GOT3 (cell line): Measurements from ENCODE around the gene RTL10.
"Not testable (repeated sequence)": the region's sequence is repeated elsewhere in the genome, so short reads cannot be mapped to it uniquely, and the experiment has no call there.

Source experiments
- DNase-seq: peaks from one replicate; lab custom pipeline; 2025; ENCODE audit warnings: mixed read lengths; lab: John Stamatoyannopoulos, UW

RTL10 gene

DNA sequence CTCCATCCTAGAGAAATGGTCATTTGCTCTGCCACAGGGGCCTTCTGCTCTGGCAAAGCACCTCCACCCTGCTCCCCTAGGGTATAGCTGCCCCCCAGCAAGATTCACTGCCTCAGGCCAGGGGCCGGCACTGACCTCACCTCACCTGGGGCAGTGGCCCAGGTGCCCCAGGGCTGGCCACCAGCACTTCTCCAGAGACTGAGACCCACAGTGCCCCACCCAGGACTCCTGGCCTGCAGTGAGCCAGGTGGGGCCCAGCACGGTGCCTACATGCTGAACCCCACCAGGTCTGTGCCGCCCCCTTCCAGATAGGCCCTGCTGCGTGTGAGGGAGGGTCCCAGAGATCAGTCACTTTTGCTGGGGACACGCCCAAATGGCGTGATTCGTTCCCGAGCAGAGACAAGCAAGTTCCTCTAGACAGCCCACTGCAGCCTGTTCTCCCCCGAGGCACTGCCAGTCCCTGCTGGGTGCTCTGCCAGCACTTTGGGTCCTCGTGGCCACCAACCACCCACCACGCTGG, 10.8 kb downstream of the RTL10 start:
- no peak for DNase-seq

DNA sequence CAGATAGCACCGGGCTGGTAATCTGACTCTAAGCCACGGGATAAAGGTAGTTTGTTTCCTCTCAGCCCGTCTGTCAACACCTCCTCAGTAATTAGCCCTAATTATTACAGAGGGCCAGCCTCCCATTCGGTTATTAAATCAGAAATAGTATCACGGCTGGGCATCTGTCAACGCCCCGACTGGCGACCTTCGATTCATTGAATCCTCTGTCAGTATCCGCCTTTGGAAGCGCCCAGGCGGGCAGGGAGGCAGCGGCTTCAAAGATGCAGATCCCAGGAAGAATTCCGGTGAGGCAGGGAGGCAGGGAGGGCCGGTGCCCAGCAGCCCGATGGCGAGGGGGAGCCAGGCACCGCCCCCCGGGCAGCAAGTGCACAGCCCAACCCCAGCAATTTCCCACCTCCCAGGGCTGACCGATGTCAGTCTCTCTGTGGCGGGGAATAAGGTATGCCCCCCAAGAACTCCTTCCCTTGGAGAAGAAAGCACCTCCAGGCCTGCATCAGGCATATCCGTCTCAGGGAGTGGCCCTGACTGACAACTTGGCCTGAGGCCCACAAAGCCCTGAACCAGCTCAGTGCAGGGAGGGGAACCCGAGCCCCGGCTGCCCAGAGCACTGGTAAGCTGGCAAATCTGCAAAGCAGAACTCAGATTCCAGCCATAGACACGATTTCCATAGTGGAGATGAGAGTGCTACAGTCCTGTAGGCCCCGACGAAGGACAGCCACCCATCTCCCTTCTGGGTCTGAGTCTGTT, 11.4 kb downstream of the RTL10 start:
- no peak for DNase-seq

DNA sequence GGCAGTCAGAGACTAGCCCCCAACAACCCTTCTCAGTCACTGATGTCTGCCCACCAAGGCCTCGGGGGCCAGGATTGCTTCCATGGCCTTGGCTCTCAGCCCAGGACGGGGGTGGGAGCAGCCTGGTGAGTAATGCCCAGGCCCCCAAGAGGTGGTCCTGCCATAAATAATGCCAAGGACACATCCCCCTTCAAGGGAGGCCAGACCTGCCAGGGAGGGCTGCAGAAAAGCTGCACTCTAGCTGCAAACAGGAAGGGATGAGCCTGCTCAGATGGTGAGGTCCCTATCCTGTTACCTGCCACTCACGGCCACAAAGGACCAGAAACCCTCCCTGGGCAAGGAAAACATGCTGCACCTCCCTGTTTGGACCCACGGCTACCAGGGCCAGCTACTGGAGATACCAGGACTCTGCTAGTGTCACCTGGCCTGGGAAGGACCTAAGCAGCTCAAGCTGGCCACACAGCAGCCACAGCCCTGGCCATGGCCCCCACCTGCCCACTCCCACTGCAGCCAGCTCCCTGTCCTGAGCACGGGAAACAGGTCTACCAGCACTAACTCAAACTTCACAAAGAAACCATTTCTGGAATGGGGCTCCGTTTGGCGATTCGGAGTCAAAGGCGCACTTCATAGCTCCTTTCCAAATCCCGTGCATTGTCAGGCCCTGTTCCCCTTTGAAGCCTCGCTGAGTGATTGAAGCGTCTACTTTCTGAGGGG, 12.1 kb downstream of the RTL10 start:
- no peak for DNase-seq

DNA sequence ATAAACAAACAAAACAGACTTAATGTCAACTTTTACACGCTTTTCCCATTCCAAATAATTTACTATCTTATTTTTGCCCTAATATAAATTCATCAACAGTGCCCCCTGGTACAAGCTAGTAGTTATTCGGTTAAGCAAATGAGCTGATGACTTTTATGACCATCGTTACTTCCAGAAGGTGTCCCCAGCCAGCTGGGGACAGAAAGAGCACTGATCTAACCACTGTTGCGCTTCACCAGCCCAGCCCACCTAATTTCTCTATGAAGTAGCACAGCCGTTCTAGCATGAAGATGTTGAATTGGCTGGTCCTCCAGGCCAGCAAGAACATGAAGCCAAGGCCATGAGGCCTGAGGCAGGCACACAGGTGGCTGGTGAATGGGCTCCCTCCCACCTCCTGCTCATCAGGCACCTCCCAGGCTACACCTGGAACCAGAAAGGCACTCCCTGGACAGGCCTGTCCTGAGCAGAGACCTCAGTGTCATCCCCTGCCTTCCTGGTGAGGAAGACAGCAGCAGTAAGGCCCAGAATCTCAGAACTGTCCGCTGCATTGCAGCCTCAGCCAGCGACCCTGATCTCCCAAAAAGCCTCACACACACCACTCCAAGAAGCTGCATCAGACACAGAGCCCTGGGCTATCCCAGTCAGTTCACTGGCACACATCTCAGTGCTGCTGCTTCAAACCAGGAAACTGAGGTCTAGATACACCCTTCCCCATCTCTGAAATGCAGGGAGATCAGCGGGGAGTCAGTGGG, 12.9 kb downstream of the RTL10 start:
- no peak for DNase-seq

DNA sequence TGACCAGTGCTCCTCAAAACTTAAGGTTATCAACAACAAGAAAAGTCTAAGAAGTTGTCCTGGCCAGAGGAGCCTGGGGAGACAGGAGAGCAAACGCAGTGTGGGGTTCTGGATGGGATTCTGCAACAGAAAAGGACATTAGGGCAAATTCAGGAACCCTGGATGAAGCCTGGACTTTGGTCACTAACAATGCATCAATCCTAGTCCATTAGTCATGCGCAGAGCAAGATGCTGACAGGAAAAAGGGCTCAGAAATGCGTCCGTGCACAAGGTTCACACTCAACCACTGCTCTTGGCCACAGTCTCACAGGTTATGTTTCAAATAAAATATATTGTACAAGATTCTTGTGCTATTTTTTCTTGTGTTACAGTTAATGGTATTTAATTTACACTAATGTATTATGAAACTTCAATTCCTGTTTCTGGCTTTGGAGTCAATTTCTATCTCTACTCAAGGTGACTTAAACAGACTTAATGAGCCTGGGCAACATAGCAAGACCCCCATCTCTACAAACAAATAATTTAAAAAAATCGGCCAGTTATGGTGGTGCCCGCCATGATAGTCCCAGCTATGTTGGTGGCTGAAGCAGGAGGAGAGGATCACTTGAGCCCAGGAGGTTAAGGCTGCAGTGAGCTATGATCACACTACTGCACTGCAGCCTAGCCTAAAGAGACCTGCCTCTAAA, 13.6 kb downstream of the RTL10 start:
- no peak for DNase-seq

DNA sequence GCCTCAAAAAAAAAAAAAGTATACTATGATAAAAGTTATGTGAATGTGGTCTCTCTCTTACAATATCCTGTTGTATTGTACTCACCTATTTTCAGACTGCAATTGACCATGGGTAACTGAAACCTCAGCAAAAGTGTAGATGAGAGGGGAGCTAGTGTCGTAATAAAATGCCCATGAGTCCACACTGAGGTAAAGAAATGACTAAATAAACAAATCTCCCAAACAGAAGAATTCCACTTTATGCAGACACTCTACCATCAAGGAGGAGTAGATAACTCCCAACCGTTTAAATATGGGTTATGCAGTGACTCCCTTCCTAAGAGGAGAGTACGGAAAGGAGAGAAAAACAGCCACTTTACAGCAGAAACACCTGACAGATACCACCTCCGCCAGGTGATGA, 14.6 kb downstream of the RTL10 start:
- no peak for DNase-seq

DNA sequence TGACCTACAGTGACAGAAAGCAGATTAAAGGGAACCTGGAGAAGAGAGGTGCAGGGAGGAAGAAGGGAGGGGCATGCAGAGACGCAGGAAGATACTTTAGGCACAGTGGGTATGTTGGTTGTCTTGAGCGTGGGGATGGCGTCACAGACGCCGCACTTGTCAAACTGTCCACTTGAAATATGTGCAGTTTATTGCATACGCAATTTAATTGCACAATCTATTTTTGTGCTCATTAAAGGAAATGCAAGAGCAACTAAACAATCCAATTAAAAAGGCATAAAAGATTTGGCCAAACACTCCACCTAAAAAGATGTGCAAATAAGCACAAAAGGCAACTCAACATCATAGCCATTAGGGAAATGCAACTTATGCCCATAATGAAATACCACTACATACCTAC, 16.8 kb downstream of the RTL10 start:
- no peak for DNase-seq

DNA sequence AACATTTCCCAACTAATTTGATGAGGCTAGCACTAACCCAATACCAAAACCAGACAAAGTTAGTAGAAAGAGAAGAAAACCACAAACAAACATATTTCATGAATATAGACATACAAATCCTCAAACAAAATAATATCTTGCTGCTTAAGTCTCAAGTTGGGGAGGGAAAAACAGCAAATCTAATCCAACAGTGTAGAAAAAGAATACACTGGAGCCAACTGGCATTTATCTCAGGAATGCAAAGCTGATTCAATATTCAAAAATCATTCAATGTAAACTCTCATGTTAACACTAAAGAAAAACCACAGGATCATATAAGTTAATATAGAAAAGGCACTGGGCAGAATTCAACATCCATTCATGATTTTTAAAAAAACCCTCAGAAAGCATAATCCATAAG, 18.2 kb downstream of the RTL10 start:
- DNase-seq: no peak

DNA sequence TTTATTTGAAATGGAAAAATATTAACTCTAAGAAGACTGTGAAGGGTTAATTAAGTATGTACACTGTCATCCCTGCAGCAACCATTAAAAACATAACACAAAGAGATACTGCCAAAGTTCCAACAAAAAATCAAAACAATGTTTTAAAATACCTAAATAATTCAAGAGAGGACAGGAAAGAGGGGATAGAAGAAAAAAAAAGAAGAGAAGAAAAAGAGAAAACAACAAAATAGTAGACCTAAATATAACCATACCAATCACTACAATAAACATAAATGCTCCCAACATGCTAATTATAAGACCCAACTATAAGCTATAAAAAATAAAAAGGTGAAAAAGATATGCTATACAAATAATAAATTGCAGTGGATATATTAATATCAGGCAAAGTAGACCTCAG, 20.1 kb downstream of the RTL10 start:
- DNase-seq: no peak

DNA sequence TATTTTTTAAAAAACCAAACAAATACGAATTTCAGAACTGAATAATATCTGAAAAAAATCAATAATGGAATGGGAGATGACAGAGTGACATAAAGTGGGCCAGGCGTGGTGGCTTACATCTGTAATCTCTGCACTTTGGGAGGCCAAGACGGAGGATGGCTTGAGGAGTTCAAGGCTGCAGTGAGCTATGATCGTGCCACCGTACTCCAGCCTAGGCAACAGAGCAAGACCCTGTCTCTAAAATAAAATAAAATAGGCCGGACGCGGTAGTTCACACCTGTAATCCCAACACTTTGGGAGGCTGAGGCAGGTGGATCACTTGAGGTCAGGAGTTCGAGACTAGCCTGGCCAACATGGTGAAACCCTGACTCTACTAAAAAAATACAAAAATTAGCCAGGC, 21.3 kb downstream of the RTL10 start:
- not testable (repeated sequence) for DNase-seq

DNA sequence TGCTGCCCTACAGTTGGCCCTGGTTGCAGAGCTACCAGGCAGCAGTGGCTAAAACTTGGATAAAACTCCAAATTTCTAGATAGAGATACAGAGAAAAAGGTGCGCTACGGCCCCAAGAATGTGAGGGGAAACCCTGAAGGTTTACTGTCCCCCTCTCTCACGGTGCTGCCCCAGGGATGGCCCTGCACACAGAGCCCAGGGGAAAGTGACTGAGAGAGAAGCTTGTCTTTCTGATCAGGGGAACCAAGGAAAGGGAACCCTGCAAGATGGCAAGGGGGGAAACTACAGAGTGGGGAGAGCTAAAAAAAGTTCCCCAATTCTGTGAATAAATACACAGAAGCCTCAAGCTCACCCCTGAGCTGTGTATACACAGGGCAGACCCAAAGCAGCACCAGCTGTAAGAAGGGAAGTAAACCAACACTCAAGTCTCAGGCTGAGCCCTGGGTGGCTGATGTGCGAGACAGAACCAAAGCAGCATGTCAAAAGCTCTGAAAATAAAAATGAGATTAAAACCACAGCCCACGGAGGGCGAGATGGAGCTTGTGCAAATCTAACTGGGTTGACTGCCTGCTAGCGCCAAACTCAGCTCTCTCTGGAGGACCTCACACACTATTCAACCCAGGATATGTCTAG, 22.1 kb downstream of the RTL10 start:
- DNase-seq: no peak

DNA sequence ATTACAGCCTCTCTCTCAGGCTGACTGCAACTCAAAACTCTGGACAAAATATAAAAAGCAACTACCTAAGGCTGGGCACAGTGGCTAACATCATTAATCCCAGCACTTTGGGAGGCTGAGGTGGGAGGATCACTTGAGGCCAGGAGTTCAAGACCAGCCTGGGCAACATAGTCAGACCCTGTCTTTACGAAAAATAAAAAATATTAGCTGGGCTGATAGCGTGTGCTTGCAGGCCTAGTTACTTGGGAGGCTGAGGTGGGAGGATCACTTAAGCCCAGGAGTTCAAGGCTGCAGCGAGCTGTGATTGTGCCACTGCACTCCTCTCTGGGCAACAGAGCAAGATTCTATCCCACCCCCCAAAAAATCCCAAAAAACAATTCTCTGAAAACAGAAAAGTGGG, 22.7 kb downstream of the RTL10 start:
- DNase-seq: not testable (repeated sequence)

DNA sequence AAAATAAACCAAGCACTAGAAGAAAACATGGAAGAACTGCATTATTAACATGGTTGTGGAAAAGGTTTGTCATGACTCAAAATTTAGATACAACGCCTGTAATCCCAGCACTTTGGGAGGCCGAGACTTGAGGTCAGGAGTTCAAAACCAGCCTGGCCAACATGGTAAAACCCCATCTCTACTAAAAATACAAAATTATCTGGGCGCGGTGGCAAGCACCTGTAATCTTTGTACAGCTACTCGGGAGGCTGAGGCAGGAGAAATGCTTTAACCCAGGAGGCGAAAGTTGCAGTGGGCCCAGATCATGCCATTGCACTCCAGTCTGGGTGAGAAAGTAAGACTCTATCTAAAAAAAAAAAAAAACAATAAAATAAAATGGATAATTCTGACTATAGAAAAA, 23.7 kb downstream of the RTL10 start:
- no peak for DNase-seq

DNA sequence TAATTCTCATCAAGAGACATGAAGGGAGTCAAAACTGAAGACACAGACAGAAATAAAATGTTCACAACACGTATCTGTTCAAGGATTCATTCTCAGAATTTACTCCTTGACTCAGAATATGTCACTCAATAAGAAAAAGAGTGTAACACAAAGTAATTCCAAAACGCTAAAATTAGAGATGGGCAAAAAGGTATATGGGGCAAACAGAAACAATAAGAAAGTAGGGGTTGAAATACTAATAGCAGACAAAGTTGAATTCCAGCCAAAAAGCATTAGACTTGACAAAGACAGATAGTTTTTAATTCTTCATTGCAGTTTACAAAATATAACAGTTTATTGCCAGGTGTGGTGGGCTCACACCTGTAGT, 26.7 kb downstream of the RTL10 start:
- DNase-seq: no peak

DNA sequence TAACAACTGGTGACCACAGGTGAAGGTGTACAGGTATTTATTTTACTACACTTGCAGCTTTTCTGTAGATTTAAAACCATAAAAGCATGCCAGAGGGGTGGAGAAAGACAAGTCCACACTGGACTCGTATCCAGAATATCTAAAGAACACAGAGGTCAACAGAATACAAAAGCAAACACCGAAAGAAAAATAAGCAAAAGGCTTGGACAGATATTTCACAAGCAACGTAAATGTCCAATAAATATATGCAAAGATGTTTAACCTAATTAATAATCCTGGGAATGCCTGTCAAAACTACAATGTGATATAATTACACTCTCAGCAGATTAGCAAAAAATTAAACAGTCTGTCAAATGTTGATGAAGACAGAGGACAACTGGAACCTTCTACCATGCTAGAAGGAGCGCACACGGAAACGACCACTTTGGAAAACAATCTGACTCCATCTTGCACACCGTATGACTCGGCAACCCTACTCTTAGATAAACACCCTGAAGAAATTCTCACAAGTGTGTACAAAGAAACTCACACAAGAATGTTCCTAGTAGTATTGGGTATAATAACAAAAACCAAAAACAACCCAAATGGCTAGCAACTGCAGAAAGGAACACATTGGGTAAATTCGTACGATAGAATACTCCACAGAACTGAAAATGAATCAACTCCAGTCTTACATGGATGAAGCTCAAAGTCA, 27.2 kb downstream of the RTL10 start:
- no peak for DNase-seq

DNA sequence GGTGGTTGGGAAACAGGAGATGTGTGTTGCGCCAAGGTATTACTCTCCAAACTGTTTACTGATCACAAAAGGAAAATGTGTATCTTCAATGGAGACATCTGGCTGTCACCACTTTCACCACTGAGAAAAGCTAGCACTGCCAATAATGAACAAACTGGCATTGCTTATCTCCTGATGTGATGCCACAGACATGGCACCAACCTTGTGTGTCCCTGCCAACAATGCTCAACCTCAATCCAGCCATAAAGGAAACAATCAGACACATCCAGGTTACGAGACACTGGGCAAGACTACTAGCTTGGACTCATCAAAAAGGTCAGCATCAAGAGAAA, 28.1 kb downstream of the RTL10 start:
- no peak for DNase-seq

DNA sequence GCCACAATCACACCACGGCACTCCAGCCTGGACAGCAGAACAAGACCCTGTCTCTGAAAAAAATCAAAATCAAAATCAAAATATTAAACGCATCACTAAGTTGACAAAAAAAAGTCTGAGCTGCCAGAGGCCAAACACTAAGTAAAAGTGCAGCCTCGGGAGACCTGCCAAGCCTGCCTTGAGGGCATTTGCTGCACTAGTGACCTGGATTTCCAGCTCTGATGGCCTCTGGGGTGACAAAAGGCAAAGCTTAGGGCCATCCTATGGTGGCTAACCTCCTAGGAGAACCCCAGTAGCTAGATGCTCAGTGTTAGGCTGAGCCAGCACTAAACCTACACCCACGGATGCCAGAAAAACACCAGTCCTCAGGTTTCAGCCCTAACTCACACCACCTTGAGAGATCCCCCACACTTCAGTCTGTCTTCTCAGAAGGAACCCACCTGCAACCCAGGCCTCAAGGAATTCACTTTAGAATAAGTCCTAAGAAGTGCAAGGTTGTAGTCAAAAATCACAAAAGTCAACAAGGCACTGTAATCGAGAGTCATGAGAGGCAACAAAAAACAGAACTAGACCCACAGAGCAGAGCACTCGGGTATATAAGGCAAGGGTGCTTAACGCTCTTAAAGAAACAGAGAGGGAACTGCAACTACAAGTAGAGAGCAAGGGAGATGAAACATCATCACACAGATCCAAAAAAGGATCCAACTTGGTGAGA, 28.6 kb downstream of the RTL10 start:
- DNase-seq: no peak

DNA sequence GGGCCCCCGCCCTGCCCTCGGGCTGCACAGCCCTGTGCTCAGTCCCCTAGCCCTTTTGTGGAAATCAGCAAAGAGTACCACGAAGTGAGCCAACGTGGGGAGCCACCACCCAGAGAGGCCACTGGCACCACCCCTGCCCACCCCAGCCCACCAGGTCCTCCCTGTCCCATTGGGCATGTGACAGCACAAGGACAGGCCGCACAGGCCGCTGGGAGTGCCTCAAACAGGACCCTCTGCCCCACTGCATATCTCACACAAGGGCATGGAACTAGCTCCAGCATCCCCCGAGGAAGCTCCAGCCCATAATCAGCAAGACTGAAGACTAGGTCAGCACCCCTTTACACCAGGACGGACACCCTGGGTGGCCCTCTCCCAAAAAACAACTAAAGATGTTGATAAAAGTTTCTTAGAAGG, 29.7 kb downstream of the RTL10 start:
- DNase-seq: no peak

DNA sequence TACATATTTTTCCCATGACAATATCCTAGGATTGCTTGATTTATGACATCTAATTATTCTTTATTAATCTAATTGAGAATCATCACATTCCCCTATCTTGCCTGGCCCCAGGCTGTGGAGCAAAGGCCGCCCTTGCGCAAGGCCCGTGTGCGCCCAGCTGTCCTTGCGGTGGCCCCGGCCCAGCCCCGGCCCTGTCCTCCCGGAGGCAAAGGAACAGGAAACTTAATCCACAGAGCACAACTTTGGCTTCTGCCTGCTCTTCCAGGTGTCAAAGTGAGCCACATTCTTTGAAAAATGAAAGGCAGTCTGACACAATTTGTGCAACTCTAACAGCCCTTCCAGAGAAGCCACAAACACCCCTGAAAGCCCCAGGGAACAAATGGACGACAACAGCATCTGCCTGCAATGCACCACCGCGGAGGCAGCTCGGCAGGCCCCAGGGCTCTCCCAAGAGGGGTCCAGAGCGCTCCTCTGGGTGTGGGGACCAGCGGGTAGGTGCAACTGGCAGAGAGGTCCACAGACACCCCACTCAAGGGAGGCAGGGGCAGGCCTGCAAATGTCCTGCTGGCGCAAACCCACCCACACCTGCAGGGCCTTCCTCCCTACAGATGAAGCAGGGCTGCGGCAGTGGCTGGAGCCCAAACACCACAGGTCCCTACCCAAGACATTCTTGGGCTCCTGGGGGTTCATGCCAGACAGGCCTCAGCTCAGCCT, 30.3 kb downstream of the RTL10 start:
- DNase-seq: no peak

DNA sequence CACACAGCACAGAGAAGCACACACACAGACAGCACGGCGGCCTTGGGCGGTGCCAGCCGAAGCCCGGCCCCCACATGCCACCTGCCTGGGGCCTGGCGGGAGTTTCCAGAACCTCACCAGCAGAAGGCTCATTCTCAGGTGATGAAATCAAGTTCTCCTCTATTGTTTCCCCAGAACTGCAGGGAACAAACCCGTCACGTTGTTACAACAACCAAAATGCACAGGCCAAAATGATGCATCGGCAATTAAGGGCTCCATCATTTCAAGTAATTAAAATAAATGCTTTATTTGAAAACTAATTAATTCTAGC, 30.8 kb downstream of the RTL10 start:
- DNase-seq: no peak
